Fibroblast of the aortic adventitia (primary cell): ENCODE measurements around the gene ACOXL. TPM values are rescaled to one million over a fixed set of nuclear protein-coding genes. Genes with fewer than 3 reads are reported as not detected.

Source experiments
- DNase-seq: peaks from one replicate; pipeline ENCODE4 v3.0.0-alpha.2; 2010; ENCODE audit warnings: low read depth
- H3K4me3 ChIP-seq: 2 replicates; pipeline ENCODE4 v1.5.1; 2011; ENCODE audit warnings: low read depth, mild to moderate bottlenecking, control low read depth, low read length, moderate library complexity
- total RNA-seq: library from RNA; depleted of rRNA; stranded (reverse); fragments of >200 nt; gene quantifications from 2 replicates; pipeline ENCODE4 v1.2.3, GENCODE V29; 2012; ENCODE audit warnings: low replicate concordance
- TF ChIP-seq, protein P1 (sequence below): IDR thresholded peaks from 2 replicates; pipeline ENCODE4 v1.5.1; 2011; ENCODE audit warnings: mild to moderate bottlenecking, low read length, control low read depth, inconsistent platforms; ENCODE audit not compliant: insufficient read depth

ACOXL gene
- total RNA-seq, 1 donor: not detected

DNA sequence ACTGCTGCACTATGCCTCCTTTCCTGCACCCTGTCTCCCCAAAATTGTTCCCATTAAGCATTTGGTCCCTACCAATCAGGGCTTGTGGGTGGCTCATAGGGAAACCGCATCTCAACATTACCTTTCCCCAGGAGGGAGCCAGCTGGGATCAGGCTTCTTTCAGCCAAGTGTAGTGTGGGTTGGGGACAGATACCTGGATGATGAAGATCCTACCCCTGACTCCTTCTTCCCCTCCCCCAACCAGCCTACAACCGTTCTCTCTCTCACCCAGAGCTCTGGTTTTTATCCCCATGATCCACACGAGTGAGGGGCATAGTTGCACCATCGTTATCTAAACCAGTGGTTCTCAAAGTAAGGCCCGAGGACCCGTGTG lies 40.0 kb downstream of the ACOXL start:
- H3K4me3 ChIP-seq: no peak overlapping the region
- TF ChIP-seq, protein P1, sequence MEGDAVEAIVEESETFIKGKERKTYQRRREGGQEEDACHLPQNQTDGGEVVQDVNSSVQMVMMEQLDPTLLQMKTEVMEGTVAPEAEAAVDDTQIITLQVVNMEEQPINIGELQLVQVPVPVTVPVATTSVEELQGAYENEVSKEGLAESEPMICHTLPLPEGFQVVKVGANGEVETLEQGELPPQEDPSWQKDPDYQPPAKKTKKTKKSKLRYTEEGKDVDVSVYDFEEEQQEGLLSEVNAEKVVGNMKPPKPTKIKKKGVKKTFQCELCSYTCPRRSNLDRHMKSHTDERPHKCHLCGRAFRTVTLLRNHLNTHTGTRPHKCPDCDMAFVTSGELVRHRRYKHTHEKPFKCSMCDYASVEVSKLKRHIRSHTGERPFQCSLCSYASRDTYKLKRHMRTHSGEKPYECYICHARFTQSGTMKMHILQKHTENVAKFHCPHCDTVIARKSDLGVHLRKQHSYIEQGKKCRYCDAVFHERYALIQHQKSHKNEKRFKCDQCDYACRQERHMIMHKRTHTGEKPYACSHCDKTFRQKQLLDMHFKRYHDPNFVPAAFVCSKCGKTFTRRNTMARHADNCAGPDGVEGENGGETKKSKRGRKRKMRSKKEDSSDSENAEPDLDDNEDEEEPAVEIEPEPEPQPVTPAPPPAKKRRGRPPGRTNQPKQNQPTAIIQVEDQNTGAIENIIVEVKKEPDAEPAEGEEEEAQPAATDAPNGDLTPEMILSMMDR: no peak
- no peak for DNase-seq

DNA sequence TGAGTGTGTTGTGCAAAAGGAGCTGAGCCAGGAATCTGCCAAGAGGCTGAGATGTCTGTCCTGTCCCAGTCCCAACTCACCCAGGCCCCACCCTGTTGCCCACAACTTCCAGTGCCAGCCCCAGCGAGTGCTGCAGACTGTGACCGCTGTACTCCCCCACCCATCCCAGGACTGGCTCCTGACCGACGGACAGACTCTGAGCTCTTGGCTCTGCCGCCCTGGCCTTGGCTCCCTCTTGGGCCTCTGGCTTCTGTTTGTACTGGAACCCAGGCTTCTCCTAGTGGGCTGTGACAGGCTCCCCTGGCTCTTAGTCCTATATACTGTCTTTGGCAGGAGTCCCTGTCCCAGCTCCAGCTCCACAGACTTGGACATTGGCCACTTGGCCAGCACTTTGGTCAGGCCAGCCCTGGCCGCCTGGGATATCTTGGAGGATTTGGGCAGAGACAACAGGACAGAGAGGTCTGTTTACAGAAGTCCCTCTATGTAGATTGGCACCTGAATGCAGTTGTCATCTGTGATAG lies 41.1 kb downstream of the ACOXL start:
- TF ChIP-seq, protein P1: no peak
- peak; percentile 30 for DNase-seq
- no peak overlapping the region for H3K4me3 ChIP-seq

DNA sequence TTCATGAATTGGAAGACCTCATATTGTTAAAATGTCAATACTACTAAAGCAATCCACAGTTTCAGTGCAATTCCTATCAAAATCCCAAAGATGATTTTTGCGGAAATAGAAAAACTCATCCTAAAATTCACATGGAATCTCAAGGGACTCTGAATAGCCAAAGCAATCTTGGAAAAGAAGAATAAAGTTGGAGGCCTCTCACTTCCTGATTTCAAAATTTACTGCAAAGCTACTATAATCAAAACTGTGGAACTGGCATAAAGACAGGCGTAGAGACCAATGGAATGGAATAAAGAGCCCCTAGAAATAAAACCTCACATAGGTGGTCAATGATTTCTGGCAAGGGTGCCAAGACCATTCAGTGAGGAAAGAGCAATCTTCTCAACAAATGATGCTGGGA lies 42.3 kb downstream of the ACOXL start:
- no peak overlapping the region for H3K4me3 ChIP-seq
- no peak for DNase-seq
- TF ChIP-seq, protein P1: no peak

DNA sequence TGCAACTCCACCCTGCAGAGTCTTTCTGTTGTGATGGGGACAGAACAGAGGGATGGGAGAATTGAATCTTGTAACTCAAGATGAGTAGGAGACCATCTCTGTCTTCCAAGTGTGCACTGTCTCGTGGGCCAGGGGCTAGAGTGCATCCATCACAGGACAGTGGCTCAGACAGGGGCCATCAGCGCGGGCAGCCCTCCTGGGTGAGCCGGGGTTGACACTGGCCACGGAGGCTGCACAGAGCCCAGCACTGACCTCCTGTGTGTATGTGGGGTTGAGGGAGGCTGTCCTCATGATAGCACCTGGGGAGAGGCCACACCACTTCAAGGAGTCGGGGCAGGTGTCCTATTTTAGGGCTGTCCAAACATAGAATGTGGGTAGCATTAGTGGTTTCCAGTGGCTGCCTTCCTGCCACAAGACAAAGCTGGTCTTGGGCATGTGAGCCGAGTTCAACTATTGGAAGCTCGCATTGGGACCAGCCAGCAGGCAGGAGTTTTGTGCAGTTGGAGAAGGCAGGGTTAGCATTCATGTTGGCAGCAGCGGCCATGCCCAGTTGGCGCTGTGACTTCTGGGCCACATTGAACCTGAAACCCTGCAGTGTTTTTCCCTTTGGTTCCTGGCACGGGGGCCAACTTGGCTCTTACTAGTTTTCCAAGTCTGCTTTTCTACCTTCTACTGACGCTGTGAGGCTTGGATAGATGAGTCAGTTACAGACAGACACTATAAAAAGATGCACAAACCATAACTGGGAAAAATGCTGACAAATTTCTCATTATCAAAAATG lies 45.3 kb downstream of the ACOXL start:
- no peak for DNase-seq
- no peak overlapping the region for H3K4me3 ChIP-seq
- TF ChIP-seq, protein P1: no peak

DNA sequence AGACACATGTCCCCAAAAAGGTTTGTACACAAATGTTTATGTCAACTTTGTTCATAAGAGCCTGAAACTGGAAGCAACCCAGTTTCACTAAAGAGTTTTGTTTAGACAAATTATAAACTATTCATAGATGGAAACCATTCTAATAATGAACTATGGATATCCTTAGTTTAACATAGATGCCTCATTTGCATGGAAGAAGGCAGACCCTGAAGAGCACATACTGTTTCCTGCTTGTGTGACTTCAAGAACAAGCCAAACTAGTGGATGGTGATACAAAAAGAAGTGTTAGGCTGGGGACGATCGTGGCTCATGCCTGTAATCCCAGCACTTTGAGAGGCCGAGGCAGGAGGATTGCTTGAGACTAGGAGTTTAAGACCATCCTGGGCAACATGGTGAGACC lies 48.1 kb downstream of the ACOXL start:
- TF ChIP-seq, protein P1: no peak
- H3K4me3 ChIP-seq: no peak overlapping the region
- DNase-seq: no peak

DNA sequence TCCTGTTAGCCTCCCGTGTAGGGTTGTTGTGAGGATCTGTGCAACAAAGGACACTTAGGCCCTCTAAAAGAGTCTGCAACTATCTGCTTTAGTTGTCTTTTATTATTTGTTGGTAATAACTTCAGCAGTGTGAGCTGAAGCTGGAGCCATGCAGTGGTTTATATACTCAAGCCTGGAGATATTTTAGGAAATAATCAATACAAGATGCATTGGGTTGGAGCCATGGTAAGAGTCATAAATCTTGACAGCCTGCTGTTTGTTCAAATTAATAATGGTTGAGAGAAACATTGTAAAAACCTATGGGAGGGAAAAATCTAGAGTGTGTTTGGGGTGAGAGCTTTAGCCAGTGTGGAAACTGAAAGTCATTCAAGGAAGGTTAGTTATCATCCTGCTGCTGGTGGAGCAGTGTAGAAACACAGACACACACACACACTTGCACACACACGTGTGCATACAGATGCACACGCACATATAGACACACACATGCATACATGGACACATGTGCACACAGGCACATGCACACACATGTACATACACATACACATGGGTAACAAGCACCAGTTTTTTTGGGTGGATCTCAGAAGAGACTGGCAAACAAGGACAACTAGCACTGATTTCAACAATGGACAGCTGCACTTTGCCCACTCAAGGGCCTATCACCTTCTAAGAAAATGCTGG lies 51.0 kb downstream of the ACOXL start:
- DNase-seq: no peak
- no peak overlapping the region for H3K4me3 ChIP-seq
- TF ChIP-seq, protein P1: no peak
